HG03575 (cell line): ENCODE results near the gene CEP70.
"Not testable (repeated sequence)": the region's sequence is repeated elsewhere in the genome, so short reads cannot be mapped to it uniquely, and the experiment has no call there.

ENCODE experiments used
- ATAC-seq: cut with Tn5 transposase; IDR thresholded peaks from one replicate; pipeline ENCODE4 v1.9.1; 2021; ENCODE audit not compliant: unreplicated experiment, insufficient number of reproducible peaks, low FRiP score; ENCODE audit errors: extremely low read depth

Gene CEP70

DNA sequence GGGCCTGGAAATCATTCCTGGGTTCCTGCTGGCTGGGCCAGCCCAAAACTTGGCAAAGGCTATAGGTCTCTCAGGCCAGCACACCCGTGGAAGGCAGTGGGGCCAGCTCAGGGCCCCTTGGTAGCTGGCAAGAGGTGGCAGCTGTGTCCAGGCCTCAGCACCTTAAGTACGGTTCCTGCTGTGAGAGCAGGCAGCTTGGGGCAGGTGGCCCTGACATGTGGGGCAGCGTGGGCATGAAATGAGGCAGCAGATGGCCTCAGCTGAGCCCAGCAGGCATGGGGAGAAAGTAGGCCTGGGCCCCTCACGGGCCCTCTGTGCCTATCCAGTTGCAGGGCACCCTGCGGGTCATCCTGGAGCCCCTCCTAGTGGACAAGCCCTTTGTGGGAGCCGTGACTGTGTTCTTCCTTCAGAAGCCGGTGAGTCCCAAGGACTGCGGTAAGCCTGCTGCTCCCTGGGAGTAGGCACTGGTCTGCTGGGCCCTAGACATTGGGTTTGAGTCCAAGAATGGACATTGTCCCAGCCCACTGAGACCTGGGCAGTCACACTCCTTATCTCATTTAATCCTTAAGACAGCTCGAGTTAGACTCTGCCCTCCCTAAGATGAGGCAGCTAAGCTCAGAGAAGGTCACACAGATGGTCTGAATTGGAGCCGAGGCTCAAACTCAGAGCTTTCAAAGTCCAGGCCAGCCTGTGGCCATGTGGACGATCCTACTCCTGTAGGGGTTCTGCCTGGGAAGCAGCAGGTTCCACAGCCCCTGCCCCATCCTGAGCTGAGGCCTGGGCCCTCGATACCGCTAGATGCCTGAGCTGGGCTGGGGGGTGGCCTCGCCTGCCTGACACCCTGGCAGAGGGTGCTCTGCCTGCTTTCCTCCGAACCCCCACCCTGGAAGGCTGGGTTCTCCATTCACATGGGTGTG is 134.2 kb downstream of the CEP70 start:
- no peak for ATAC-seq

- no peak for ATAC-seq
These were observed 135.1 kb downstream of the CEP70 start for GRCh38 chr3:138458774-138459499.

DNA sequence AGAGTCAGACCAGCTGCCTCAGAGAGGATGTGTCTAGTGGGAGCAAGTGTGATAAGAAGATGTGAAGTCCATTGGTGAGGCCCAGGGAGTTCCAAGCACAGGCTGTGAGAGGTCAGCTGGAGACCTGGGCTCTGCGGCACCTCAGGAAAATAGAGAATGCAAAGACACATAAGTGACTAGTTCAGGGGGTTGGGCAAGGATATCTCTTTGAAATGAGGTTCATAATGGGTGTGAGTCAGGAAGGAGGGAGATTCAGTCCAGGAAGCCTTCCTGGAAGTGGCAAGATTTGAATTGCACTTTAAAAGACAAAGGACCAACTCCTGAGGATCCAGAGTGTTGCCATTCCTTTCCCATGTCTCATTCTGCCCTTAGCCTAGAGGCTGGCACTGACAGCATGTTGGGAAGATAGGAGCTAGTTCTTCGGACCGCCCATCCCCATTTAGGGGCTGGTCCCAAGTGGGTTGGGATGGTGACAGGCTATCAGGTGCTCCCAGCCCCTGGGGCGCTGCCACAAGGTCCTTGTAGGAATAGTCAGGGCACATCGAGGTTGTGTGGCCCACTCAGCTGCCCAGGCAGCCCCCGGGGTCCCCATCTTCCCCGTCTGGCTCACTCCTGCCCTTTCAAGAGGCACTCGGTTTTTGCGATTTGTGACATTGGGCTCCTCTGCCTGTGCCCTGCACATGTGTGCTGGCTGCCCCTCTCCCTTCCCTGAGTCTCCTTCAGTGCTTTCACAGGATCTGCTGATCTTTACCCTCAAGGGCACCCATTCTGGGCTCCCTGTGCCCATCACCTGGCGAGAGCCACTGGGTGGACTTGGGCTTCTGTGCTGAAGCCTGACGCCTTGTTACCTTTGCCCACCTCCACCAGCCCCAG is 136.0 kb downstream of the CEP70 start:
- ATAC-seq: no peak

DNA sequence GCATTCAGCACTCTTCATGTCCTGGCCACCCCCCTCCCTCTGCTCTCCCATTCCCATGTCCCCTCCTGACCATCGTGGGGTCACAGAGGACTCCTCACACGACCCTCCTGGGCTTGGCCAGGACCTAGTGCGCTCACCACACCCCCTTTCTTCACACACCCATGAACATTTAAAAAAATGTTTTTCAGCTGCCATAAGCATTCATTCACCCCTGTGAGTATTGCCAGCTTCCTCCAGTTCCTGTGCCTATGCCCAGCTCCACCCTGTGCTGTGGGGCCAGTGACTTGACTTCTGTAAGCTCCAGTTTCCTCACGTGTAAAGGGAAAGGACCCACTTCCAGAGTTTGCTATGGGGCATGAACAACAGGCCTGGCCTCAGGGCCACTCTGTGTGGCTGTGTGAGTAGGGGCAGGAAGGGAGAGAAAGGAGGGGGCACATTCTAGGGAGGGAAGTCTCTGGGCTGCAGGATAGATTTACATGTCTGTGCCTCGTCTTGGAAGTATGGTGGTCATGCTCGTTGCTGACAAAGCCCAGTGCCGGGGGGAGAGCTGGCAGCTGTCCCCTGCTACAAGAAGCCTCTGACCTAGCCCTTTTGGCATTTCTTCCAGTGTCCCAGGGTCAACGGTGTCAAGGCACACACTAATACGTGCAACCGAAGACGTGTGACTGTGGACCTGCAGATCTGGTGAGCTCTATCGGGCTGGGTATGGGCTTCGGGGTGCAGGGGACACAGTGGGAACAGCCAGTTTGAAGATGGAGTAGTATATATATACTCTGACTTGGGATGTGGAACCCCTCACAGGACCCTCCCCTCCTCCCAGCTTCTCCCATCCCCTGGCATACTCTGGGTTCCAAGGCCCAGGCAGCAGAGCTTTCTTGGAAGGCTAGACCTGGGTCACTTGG is 136.8 kb downstream of the CEP70 start:
- no peak for ATAC-seq

- ATAC-seq: no peak
These were observed 138.0 kb downstream of the CEP70 start for GRCh38 chr3:138455801-138456716.

DNA sequence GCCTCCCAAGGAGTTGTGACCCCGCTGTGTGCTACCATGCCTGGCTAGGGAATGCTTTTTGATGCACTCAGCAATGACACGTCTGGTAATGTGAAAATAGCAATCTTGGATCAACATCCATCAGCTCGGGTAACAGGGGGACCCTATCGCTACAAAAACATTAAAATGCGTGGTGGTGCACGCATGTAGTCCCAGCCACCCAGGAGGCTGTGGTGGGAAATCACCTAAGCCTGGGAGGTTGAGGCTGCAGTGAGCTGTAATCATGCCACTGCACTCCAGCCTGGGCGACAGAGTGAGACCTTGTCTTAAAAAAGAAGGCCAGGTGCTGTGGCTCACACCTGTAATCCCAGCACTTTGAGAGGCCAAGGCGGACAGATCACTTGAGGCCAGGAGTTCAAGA is 140.1 kb downstream of the CEP70 start:
- not testable (repeated sequence) for ATAC-seq

GRCh38 chr3:138452436-138452835 is 141.6 kb downstream of the CEP70 start:
- ATAC-seq: no peak

GRCh38 chr3:138451595-138452162 is 142.4 kb downstream of the CEP70 start:
- no peak for ATAC-seq

DNA sequence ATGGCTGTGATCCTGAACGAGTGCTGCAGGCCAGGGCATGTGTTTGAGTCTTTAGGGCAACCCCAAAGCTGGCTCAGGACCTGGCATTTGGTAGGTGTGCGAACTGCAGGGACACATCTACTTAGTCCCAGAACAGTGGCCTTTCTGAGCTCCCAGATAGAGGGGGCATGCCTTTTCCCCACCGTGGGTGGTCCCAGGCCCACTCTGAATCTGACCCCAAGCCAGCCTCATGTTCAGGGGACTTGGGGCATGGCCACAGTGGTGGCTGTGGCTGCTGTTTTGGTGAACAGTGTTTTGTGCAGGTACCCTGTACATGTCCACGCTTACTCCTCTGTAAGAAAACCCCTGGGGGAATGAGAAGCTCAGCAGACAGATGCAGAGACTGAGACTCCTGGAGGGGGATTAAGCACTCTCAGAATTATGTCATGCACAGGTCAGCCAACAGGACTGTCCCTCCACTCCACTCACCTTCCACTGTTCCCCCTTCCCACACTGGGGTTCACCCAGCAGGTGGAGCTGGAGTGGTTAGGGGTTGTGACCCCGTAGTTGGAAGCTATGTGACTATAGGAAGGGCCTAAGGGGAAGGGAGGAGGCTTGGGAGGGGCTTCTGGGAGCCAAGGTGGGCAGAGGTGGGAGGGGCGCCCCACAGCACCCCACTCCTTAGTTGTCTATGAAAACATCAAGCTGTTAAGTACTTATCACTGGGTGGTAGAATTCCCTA is 143.2 kb downstream of the CEP70 start:
- no peak for ATAC-seq

DNA sequence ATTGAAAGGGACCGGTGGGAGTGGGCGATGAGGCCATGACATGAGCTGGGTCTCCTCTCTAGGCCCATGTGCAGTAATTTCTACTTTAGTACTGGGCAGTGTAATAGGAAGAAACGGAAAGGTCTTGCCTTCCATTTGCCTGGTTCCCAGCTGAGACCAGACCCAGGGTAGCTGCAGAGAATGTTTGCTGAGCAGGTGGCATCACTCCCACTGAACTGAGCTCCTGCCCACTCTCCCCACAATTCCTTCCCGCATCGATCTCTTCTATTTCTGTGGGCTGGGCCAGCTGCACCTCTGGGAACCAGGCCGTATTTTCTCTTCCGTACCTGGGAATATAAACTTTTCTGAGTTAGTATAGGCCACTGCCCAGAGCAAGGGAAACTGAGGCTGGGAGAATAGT is 143.9 kb downstream of the CEP70 start:
- ATAC-seq: no peak

DNA sequence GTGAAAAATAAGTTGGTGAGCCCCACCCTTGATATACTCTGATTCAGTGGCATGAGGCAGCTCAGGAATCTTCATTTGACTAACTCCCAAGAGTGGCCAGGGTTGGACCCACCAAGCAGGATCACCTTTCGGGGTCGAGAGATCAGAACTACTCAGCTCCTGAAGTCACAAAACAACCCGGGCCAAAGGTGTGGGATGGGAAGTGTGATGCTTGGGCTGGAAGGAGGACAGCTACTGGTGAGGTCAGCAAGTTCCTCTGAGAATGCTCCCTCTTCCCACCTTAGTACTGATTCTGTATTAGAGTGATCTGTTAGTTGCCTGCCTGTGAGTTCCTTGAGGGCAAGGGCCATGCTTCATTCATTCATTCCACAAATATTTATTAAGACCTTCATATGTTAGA is 144.6 kb downstream of the CEP70 start:
- no peak for ATAC-seq

DNA sequence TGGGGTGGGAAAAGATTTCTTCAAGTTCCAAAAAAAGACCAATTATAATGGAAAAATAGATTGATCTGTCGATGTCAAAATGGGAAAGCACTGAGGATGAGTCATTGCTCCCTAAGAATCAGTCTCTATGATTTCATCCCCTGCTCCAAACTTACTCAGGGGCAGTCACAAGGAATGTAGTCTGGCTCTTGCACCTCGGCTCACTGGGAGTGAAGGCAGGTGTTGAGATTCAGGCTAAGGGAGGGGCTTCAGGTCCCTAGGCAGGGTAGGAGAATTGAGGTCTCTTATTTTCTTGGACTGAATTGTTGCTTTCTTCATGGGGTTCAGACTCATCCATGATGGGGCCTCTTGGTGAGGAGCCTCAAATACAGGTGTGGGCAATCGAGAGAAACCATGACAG is 145.4 kb downstream of the CEP70 start:
- ATAC-seq: no peak

DNA sequence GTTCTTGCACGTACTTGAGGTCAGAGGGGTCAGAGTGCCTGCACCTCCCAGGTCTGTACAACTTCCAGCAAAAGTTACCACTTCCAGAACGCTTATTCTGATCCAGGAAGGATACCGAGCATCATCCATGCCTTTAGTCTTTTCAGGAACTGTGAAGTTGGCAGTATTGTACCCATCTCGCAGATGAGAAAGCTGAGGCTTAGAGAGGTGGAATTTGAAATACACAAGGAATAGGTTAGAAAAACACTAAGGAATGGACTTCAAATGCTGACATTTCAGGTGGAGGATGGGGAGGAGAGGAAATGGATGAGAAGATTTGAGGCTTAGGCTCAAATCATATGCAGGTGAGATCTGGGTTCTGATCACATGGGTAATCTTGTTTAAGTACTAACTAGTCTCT is 148.4 kb downstream of the CEP70 start:
- no peak for ATAC-seq

- no peak for ATAC-seq
These were observed 148.8 kb downstream of the CEP70 start for GRCh38 chr3:138445236-138445635.
